Measurements from ENCODE around the gene MARCHF3.

DNA sequence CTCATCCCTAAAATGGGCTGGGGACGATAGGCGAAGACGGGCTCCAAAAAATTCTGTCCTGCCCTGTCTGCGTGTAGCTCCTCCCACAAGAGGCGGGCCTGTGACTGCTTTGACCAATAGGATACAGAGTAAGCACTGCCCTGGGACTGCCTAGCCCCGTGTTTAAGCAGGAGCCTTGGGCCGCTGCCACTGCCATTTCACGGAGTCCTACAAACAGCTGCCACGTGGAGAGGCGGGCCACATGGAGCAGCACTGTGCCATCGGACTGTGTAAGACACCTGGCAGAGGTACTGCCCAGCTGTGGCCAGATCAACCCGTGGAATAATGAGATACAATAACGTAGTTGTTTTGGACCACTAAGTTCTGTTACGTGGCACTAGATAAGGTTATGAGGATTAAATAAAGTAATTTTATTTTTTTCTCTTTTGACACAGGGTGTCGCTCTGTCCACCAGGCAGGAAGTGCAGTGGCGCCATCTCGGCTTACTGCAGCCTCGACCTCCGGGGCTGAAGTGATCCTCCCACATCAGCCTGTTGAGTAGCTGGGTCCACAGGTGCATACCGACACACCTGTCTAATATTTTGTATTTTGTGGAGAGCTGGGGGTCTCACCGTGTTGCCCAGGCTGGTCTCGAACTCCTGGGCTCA lies 166.2 kb downstream of the MARCHF3 start:
- TF ChIP-seq, protein P1, sequence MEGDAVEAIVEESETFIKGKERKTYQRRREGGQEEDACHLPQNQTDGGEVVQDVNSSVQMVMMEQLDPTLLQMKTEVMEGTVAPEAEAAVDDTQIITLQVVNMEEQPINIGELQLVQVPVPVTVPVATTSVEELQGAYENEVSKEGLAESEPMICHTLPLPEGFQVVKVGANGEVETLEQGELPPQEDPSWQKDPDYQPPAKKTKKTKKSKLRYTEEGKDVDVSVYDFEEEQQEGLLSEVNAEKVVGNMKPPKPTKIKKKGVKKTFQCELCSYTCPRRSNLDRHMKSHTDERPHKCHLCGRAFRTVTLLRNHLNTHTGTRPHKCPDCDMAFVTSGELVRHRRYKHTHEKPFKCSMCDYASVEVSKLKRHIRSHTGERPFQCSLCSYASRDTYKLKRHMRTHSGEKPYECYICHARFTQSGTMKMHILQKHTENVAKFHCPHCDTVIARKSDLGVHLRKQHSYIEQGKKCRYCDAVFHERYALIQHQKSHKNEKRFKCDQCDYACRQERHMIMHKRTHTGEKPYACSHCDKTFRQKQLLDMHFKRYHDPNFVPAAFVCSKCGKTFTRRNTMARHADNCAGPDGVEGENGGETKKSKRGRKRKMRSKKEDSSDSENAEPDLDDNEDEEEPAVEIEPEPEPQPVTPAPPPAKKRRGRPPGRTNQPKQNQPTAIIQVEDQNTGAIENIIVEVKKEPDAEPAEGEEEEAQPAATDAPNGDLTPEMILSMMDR (IDR thresholded peaks at IDR 0.05; ENCODE audit: low read depth, low read length): no peak
- TF ChIP-seq MYC (IDR thresholded peaks at IDR 0.05; ENCODE audit: low read depth, low read length): no peak
- no peak for TF ChIP-seq POLR2A (IDR thresholded peaks at IDR 0.05; ENCODE audit: extremely low read depth, insufficient read length)

Measured in NB4 (cell line).